ENCODE results near the gene ENPP5.

The ENPP5 gene

GRCh38 chr6:46215777-46216176, 45.0 kb upstream of the ENPP5 start:
- TF ChIP-seq, protein P1, sequence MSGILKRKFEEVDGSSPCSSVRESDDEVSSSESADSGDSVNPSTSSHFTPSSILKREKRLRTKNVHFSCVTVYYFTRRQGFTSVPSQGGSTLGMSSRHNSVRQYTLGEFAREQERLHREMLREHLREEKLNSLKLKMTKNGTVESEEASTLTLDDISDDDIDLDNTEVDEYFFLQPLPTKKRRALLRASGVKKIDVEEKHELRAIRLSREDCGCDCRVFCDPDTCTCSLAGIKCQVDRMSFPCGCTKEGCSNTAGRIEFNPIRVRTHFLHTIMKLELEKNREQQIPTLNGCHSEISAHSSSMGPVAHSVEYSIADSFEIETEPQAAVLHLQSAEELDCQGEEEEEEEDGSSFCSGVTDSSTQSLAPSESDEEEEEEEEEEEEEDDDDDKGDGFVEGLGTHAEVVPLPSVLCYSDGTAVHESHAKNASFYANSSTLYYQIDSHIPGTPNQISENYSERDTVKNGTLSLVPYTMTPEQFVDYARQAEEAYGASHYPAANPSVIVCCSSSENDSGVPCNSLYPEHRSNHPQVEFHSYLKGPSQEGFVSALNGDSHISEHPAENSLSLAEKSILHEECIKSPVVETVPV (CRISPR knock-in tag; IDR thresholded peaks at IDR 0.05), result no peak
- TF ChIP-seq ZFP3 (CRISPR knock-in tag; IDR thresholded peaks at IDR 0.05), result no peak
- no peak for ATAC-seq

DNA sequence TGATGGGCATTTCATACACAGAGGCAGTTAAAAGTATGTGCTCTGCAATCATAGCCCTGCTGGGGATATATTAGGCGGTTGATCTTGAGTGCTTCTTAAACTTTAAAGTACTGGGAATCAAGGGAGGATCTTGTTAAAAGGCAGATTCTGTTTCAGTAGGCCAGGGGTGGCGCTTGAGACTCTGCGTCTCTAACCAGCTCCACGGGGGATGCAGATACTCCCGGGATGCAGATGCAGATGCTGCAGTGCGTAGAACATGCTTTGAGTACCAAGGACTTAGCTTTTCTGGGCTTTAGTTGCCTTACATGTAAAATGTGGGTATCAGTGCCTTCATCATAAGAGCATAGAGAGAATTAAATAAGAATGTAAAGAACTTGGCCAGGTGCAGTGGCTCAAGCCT, 44.4 kb upstream of the ENPP5 start:
- ATAC-seq, result no peak
- no peak for TF ChIP-seq TOX (CRISPR knock-in tag; IDR thresholded peaks at IDR 0.05; ENCODE audit: borderline replicate concordance)
- TF ChIP-seq RARB (CRISPR knock-in tag; IDR thresholded peaks at IDR 0.05), result no peak
- TF ChIP-seq, protein P2, sequence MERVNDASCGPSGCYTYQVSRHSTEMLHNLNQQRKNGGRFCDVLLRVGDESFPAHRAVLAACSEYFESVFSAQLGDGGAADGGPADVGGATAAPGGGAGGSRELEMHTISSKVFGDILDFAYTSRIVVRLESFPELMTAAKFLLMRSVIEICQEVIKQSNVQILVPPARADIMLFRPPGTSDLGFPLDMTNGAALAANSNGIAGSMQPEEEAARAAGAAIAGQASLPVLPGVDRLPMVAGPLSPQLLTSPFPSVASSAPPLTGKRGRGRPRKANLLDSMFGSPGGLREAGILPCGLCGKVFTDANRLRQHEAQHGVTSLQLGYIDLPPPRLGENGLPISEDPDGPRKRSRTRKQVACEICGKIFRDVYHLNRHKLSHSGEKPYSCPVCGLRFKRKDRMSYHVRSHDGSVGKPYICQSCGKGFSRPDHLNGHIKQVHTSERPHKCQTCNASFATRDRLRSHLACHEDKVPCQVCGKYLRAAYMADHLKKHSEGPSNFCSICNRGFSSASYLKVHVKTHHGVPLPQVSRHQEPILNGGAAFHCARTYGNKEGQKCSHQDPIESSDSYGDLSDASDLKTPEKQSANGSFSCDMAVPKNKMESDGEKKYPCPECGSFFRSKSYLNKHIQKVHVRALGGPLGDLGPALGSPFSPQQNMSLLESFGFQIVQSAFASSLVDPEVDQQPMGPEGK (CRISPR knock-in tag; IDR thresholded peaks at IDR 0.05; ENCODE audit: borderline replicate concordance), result no peak
- TF ChIP-seq ISL1 (CRISPR knock-in tag; IDR thresholded peaks at IDR 0.05), result no peak
- TF ChIP-seq CSDC2 (CRISPR knock-in tag; IDR thresholded peaks at IDR 0.05), result no peak
- no peak for TF ChIP-seq ZNF8 (CRISPR knock-in tag; IDR thresholded peaks at IDR 0.05)
- TF ChIP-seq, protein P1 (CRISPR knock-in tag; IDR thresholded peaks at IDR 0.05), result no peak
- TF ChIP-seq OSR1 (CRISPR knock-in tag; IDR thresholded peaks at IDR 0.05), result no peak
- TF ChIP-seq ZNF70 (CRISPR knock-in tag; IDR thresholded peaks at IDR 0.05), result no peak
- TF ChIP-seq ZFP3 (CRISPR knock-in tag; IDR thresholded peaks at IDR 0.05), result no peak
- TF ChIP-seq, protein P3, sequence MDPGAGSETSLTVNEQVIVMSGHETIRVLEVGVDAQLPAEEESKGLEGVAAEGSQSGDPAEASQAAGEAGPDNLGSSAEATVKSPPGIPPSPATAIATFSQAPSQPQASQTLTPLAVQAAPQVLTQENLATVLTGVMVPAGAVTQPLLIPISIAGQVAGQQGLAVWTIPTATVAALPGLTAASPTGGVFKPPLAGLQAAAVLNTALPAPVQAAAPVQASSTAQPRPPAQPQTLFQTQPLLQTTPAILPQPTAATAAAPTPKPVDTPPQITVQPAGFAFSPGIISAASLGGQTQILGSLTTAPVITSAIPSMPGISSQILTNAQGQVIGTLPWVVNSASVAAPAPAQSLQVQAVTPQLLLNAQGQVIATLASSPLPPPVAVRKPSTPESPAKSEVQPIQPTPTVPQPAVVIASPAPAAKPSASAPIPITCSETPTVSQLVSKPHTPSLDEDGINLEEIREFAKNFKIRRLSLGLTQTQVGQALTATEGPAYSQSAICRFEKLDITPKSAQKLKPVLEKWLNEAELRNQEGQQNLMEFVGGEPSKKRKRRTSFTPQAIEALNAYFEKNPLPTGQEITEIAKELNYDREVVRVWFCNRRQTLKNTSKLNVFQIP (CRISPR knock-in tag; IDR thresholded peaks at IDR 0.05; ENCODE audit: borderline replicate concordance, low read depth), result no peak
- TF ChIP-seq, protein P4, sequence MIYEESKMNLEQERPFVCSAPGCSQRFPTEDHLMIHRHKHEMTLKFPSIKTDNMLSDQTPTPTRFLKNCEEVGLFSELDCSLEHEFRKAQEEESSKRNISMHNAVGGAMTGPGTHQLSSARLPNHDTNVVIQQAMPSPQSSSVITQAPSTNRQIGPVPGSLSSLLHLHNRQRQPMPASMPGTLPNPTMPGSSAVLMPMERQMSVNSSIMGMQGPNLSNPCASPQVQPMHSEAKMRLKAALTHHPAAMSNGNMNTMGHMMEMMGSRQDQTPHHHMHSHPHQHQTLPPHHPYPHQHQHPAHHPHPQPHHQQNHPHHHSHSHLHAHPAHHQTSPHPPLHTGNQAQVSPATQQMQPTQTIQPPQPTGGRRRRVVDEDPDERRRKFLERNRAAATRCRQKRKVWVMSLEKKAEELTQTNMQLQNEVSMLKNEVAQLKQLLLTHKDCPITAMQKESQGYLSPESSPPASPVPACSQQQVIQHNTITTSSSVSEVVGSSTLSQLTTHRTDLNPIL (CRISPR knock-in tag; IDR thresholded peaks at IDR 0.05; ENCODE audit: low read depth), result no peak
- TF ChIP-seq TSHZ2 (CRISPR knock-in tag; IDR thresholded peaks at IDR 0.05), result no peak
- TF ChIP-seq GLIS3 (CRISPR knock-in tag; IDR thresholded peaks at IDR 0.05), result no peak

DNA sequence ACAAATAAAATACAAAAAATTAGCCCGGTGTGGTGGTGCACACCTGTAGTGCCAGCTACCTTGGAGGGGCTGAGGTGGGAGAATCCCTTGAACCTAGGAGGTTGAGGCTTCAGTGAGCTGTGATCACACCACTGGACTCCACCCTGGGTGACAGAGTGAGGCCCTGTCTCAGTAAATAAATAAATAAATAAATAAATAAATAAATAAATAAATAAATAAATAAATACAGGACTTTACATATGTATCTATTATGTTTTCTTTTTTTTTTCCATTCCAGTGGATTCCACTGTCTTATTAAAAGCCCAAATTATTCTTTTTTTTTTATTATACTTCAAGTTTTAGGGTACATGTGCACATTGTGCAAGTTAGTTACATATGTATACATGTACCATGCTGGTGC, 41.1 kb upstream of the ENPP5 start:
- no peak for ATAC-seq
- TF ChIP-seq CSDC2 (CRISPR knock-in tag; IDR thresholded peaks at IDR 0.05), result no peak
- TF ChIP-seq, protein P1 (CRISPR knock-in tag; IDR thresholded peaks at IDR 0.05), result no peak
- TF ChIP-seq, protein P3 (CRISPR knock-in tag; IDR thresholded peaks at IDR 0.05; ENCODE audit: borderline replicate concordance, low read depth), result no peak
- no peak for TF ChIP-seq ZNF565 (CRISPR knock-in tag; conservative IDR thresholded peaks at IDR 0.05; ENCODE audit: low read depth)
- no peak for TF ChIP-seq RARB (CRISPR knock-in tag; IDR thresholded peaks at IDR 0.05)
- no peak for TF ChIP-seq ZNF8 (CRISPR knock-in tag; IDR thresholded peaks at IDR 0.05)
- TF ChIP-seq ISL1 (CRISPR knock-in tag; IDR thresholded peaks at IDR 0.05), result no peak
- no peak for TF ChIP-seq OSR1 (CRISPR knock-in tag; IDR thresholded peaks at IDR 0.05)
- no peak for TF ChIP-seq ZFP3 (CRISPR knock-in tag; IDR thresholded peaks at IDR 0.05)
- no peak for TF ChIP-seq ESRRG (CRISPR knock-in tag; IDR thresholded peaks at IDR 0.05)
- TF ChIP-seq TCF4 (CRISPR knock-in tag; IDR thresholded peaks at IDR 0.05; ENCODE audit: borderline replicate concordance), result no peak
- TF ChIP-seq ZC3H10 (CRISPR knock-in tag; IDR thresholded peaks at IDR 0.05), result no peak
- TF ChIP-seq TOX (CRISPR knock-in tag; IDR thresholded peaks at IDR 0.05; ENCODE audit: borderline replicate concordance), result no peak
- no peak for TF ChIP-seq GLIS3 (CRISPR knock-in tag; IDR thresholded peaks at IDR 0.05)
- no peak for TF ChIP-seq SNAI2 (CRISPR knock-in tag; IDR thresholded peaks at IDR 0.05)
- no peak for TF ChIP-seq ARNTL (CRISPR knock-in tag; IDR thresholded peaks at IDR 0.05; ENCODE audit: borderline replicate concordance, low read depth)

Data from SK-N-SH treated with all-trans-retinoic acid at 6 μM for 48 hours (cell line).